Dermis blood vessel endothelial cell (primary cell): ENCODE results near the gene PRXL2C. TPM values are rescaled to one million over a fixed set of nuclear protein-coding genes. Genes with fewer than 3 reads are reported as not detected.

ENCODE experiments used
- DNase-seq: peaks from one replicate; pipeline ENCODE4 v3.0.0; 2010
- total RNA-seq: library from RNA; depleted of rRNA; stranded (reverse); fragments of >200 nt; gene quantifications from 2 replicates; pipeline ENCODE4 v1.2.3, GENCODE V29; 2014

Gene PRXL2C
- total RNA-seq, 1 donor from 2014 or later = 22.5 TPM

- no peak for DNase-seq
Measured at GRCh38 chr9:96612105-96612965, 42.8 kb downstream of the PRXL2C start.

GRCh38 chr9:96611302-96611701, 43.8 kb downstream of the PRXL2C start:
- DNase-seq = no peak

- no peak for DNase-seq
Measured at GRCh38 chr9:96609732-96610131, 45.4 kb downstream of the PRXL2C start.

- no peak for DNase-seq
Measured at GRCh38 chr9:96607971-96608370, 47.1 kb downstream of the PRXL2C start.

- no peak for DNase-seq
Measured at GRCh38 chr9:96605328-96605727, 49.8 kb downstream of the PRXL2C start.

GRCh38 chr9:96604004-96604319, 51.2 kb downstream of the PRXL2C start:
- no peak for DNase-seq

- DNase-seq = no peak
Measured at GRCh38 chr9:96603305-96604003, 51.7 kb downstream of the PRXL2C start.

GRCh38 chr9:96599298-96599697, 55.8 kb downstream of the PRXL2C start:
- no peak for DNase-seq

GRCh38 chr9:96596601-96597111, 58.5 kb downstream of the PRXL2C start:
- no peak for DNase-seq

Other genes with a start within 250 kb of the PRXL2C start
- gene ZNF367, start 236.9 kb downstream of the PRXL2C start, total RNA-seq = 8.0 and 12.8 TPM in 2 replicates
- 7.3 and 9.0 TPM in 2 replicates for gene HABP4, start 205.1 kb downstream of the PRXL2C start, total RNA-seq
- 7.0 and 9.5 TPM in 2 replicates for gene CDC14B, start 35.5 kb downstream of the PRXL2C start, total RNA-seq
- gene ZNF510, start 122.8 kb upstream of the PRXL2C start, total RNA-seq = 17.5 and 29.4 TPM in 2 replicates
- 2.9 and 3.7 TPM in 2 replicates for gene ZNF782, start 199.2 kb upstream of the PRXL2C start, total RNA-seq